Aorta (tissue), 5 donors: ENCODE data around the gene OR2M5. TPM values are rescaled to one million over a fixed set of nuclear protein-coding genes. Genes with fewer than 3 reads are reported as not detected.

Source experiments
- ATAC-seq: fragments of 200-7000 bp; cut with Tn5 transposase; one replicate; pipeline ENCODE4 v1.9.1; 2022; ENCODE audit warnings: moderate library complexity; ENCODE audit not compliant: low FRiP score
- DNase-seq, 2 donors: peaks; one replicate each; pipeline ENCODE4 v3.0.0-alpha.2; 2020
- H3K27ac ChIP-seq, 2 donors: one replicate each; pipeline ENCODE4 v1.5.1; 2013; ENCODE audit warnings: low read length in 2 of 2, mild to moderate bottlenecking in 2 of 2, moderate library complexity in 2 of 2, control low read depth in 1 of 2, inconsistent platforms in 1 of 2, low read depth in 1 of 2
- H3K27me3 ChIP-seq, 2 donors: one replicate each; pipeline ENCODE4 v1.6.1; 2013; ENCODE audit warnings: control low read depth in 1 of 2, low read length in 1 of 2, mild to moderate bottlenecking in 1 of 2, moderate library complexity in 1 of 2; ENCODE audit not compliant: insufficient read depth in 2 of 2, control insufficient read depth in 1 of 2
- H3K36me3 ChIP-seq, 2 donors: one replicate each; pipeline ENCODE4 v1.6.1; 2013; ENCODE audit warnings: control low read depth in 1 of 2, low read length in 1 of 2, mild to moderate bottlenecking in 1 of 2; ENCODE audit not compliant: insufficient read depth in 2 of 2, control insufficient read depth in 1 of 2
- H3K4me1 ChIP-seq, 2 donors: one replicate each; pipeline ENCODE4 v1.6.1; 2013; ENCODE audit warnings: low read length in 2 of 2, control low read depth in 1 of 2, mild to moderate bottlenecking in 1 of 2, moderate library complexity in 1 of 2; ENCODE audit not compliant: insufficient read depth in 2 of 2, control insufficient read depth in 1 of 2
- H3K4me3 ChIP-seq, 2 donors: one replicate each; pipeline ENCODE4 v1.5.1; 2013; ENCODE audit warnings: low read length in 2 of 2, control low read depth in 1 of 2, mild to moderate bottlenecking in 1 of 2
- H3K9me3 ChIP-seq: one replicate; pipeline ENCODE4 v1.6.1; 2013; ENCODE audit warnings: mild to moderate bottlenecking, low read length; ENCODE audit not compliant: control insufficient read depth
- WGBS, 2 donors: extraction: QIAGEN DNeasy Blood & Tissue Kit; methylation state at CpG; one replicate each; pipeline ENCODE4 v1.1.7; 2013; 5-methylcytosine and 5-hydroxymethylcytosine counted together
- intact Hi-C, 2 donors: fragments of 100-400 bp; cut with DNase I; formaldehyde crosslinking; loops; one replicate each; pipeline versions ENCODE4 v1.14.2 to v1.15.0; 2022
- polyA plus RNA-seq, 2 donors: library from polyadenylated mRNA; stranded (reverse); fragments of 200-250 nt; gene quantifications; one replicate each; pipeline ENCODE4 v1.2.3, GENCODE V29; 2013
- total RNA-seq, 2 donors: library from RNA; stranded (reverse); fragmentation: NEBNext Ultra II Directional; extraction: Animal tissue kit (Norgen Biotek cat#: 25700); gene quantifications; one replicate each; pipeline ENCODE4 v1.2.1, GENCODE V29; 2021
- donor health status: healthy with polysubstance abuse.
- donor health status: Bipolar disorder and iron deficiency.
- donor health status: DM: no; HTN: no; CAD: no.
- donor health status: DM: no; HTN: no; CAD: no.
- donor health status: DM: yes; HTN: yes; CAD: no.

The OR2M5 gene
- total and polyA plus RNA-seq, 4 donors = not detected

- no peak overlapping the region for H3K4me3 ChIP-seq
- H3K36me3 ChIP-seq = no peaks in the 10 kb centered on the region
- ATAC-seq = no peak
- peaks cover 1% of the 10 kb centered on the region for H3K9me3 ChIP-seq
- no peak for DNase-seq
- no peaks in the 10 kb centered on the region for H3K27me3 ChIP-seq
- no peak overlapping the region for H3K27ac ChIP-seq
- 74 to 81% methylated on average over 6 of the region's 6 CpGs for WGBS, 2 donors
- intact Hi-C loops = no loop called here
- H3K4me1 ChIP-seq = no peaks in the 10 kb centered on the region
These were observed 7.3 kb downstream of the OR2M5 start for GRCh38 chr1:248152056-248152827.

GRCh38 chr1:248155927-248156326 lies 11.0 kb downstream of the OR2M5 start:
- DNase-seq (no peak), ATAC-seq (no peak)
- Histone ChIP-seq H3K4me3 (no peak overlapping the region), H3K27me3 (no peaks in the 10 kb centered on the region), H3K27ac (no peak overlapping the region), H3K4me1 (no peaks in the 10 kb centered on the region), H3K36me3 (no peaks in the 10 kb centered on the region), H3K9me3 (peaks cover 1% of the 10 kb centered on the region)
- 50 to 77% methylated on average over 1 of the region's 1 CpG for WGBS, 2 donors
- intact Hi-C loops = no loop called here

- WGBS, 2 donors = 87 to 92% methylated on average over 4 of the region's 4 CpGs
- no peak for ATAC-seq
- intact Hi-C loops = no loop called here
These were observed 13.8 kb downstream of the OR2M5 start for GRCh38 chr1:248158758-248159157.

GRCh38 chr1:248164031-248164430 lies 19.1 kb downstream of the OR2M5 start:
- H3K27me3 ChIP-seq = no peaks in the 10 kb centered on the region
- no peak overlapping the region for H3K4me3 ChIP-seq
- intact Hi-C loops = no loop called here
- no peaks in the 10 kb centered on the region for H3K9me3 ChIP-seq
- no peak overlapping the region for H3K27ac ChIP-seq
- no peaks in the 10 kb centered on the region for H3K4me1 ChIP-seq
- DNase-seq (no peak), ATAC-seq (no peak)
- WGBS, 2 donors = 84 to 88% methylated on average over 12 of the region's 12 CpGs
- no peaks in the 10 kb centered on the region for H3K36me3 ChIP-seq

More at GRCh38 chr1:248158758-248159157, 13.8 kb downstream of the OR2M5 start:
- no peaks in the 10 kb centered on the region for H3K36me3 ChIP-seq
- no peaks in the 10 kb centered on the region for H3K4me1 ChIP-seq
- no peak overlapping the region for H3K27ac ChIP-seq
- DNase-seq = no peak
- H3K27me3 ChIP-seq = no peaks in the 10 kb centered on the region
- H3K9me3 ChIP-seq = peaks cover 1% of the 10 kb centered on the region
- no peak overlapping the region for H3K4me3 ChIP-seq

- Histone ChIP-seq H3K27ac (no peak overlapping the region), H3K27me3 (no peaks in the 10 kb centered on the region), H3K4me3 (no peak overlapping the region), H3K9me3 (no peaks in the 10 kb centered on the region), H3K36me3 (no peaks in the 10 kb centered on the region), H3K4me1 (no peaks in the 10 kb centered on the region)
- intact Hi-C loops = no loop called here
- ATAC-seq (no peak), DNase-seq (no peak)
- WGBS, 2 donors = 90 to 92% methylated on average over 14 of the region's 14 CpGs
These were observed 20.2 kb downstream of the OR2M5 start for GRCh38 chr1:248165186-248165585.

- ATAC-seq (no peak), DNase-seq (no peak)
- H3K27ac ChIP-seq = no peak within 1 kb of the TSS
- no peaks in the 10 kb centered on the region for H3K36me3 ChIP-seq
- H3K4me1 ChIP-seq = no peaks in the 10 kb centered on the region
- H3K27me3 ChIP-seq = no peaks in the 10 kb centered on the region
- no peak within 1 kb of the TSS for H3K4me3 ChIP-seq
- intact Hi-C loops = no loop called here
- no peaks in the 10 kb centered on the region for H3K9me3 ChIP-seq
These were observed 29.6 kb downstream of the OR2M5 start, which contains the start of gene OR2M2 for GRCh38 chr1:248174521-248174920. Gene OR2M2, plus strand, starts transcription at chr1:248174821. Its CDS starts 5,165 bp downstream, at chr1:248179986.

GRCh38 chr1:248183996-248184395 lies 39.0 kb downstream of the OR2M5 start:
- intact Hi-C loops = no loop called here
- 60 to 76% methylated on average over 7 of the region's 7 CpGs for WGBS, 2 donors
- no peak for DNase-seq
- Histone ChIP-seq H3K9me3 (peaks cover 1% of the 10 kb centered on the region), H3K4me3 (no peak overlapping the region), H3K36me3 (no peaks in the 10 kb centered on the region), H3K27ac (no peak overlapping the region), H3K4me1 (no peaks in the 10 kb centered on the region), H3K27me3 (peaks cover 0 to 2% of the 10 kb centered on the region in 2 donors)
- ATAC-seq = no peak

GRCh38 chr1:248187363-248187762 lies 42.4 kb downstream of the OR2M5 start:
- no peaks in the 10 kb centered on the region for H3K36me3 ChIP-seq
- H3K27me3 ChIP-seq = peaks cover 0 to 2% of the 10 kb centered on the region in 2 donors
- intact Hi-C loops = no loop called here
- H3K4me1 ChIP-seq = no peaks in the 10 kb centered on the region
- H3K27ac ChIP-seq = no peak overlapping the region
- H3K4me3 ChIP-seq = no peak overlapping the region
- ATAC-seq (no peak), DNase-seq (no peak)
- peaks cover 1% of the 10 kb centered on the region for H3K9me3 ChIP-seq
- WGBS, 2 donors = 67 to 68% methylated on average over 3 of the region's 3 CpGs

GRCh38 chr1:248189026-248189425 lies 44.1 kb downstream of the OR2M5 start:
- H3K4me3 ChIP-seq = no peak overlapping the region
- WGBS, 2 donors = 37 to 55% methylated on average over 11 of the region's 11 CpGs
- H3K36me3 ChIP-seq = no peaks in the 10 kb centered on the region
- ATAC-seq (no peak), DNase-seq (no peak)
- peaks cover 1% of the 10 kb centered on the region for H3K9me3 ChIP-seq
- H3K4me1 ChIP-seq = no peaks in the 10 kb centered on the region
- H3K27ac ChIP-seq = no peak overlapping the region
- intact Hi-C loops = no loop called here
- peaks cover 0 to 2% of the 10 kb centered on the region in 2 donors for H3K27me3 ChIP-seq
